HCT116 (cell line): ENCODE measurements around the gene LRFN2. TPM values are rescaled to one million over a fixed set of nuclear protein-coding genes. Genes with fewer than 3 reads are reported as not detected.

Source experiments
- ATAC-seq: fragments of 200-7000 bp; cut with Tn5 transposase; 2 replicates; pipeline ENCODE4 v1.9.1; 2020; ENCODE audit warnings: mild to moderate bottlenecking, moderate library complexity
- BruUV-seq: library from RNA; stranded (reverse); fragments of 400-500 nt; replicated peaks from 2 replicates; lab custom pipeline; 2021; lab: Mats Ljungman, UMichigan
- CTCF ChIA-PET: fragments of 300-600 bp; sonication (Branson Sonifier 250); formaldehyde crosslinking; loops from one replicate; lab custom pipeline; 2021; ENCODE audit warnings: antibody characterized with exemption; lab: Charles Lee
- POLR2A ChIA-PET: fragments of 300-600, 350-600 bp; sonication (Branson Sonifier 250); formaldehyde crosslinking; loops from one replicate; lab custom pipeline; 2021; ENCODE audit warnings: antibody characterized with exemption; lab: Charles Lee
- RAD21 ChIA-PET, 2 experiments: fragments of 300-600 bp; sonication (Branson Sonifier 250); formaldehyde crosslinking; loops; one replicate each; lab custom pipeline; 2023; ENCODE audit warnings: low total read pairs in 2 of 2; ENCODE audit not compliant: uncharacterized antibody in 2 of 2, unreplicated experiment in 2 of 2, low non-redundant PET in 1 of 2; lab: Charles Lee
- DNase-seq: peaks from one replicate; pipeline ENCODE4 v3.0.0-alpha.2; 2010; ENCODE audit warnings: low read depth, low spot score
- H2AFZ ChIP-seq: fragments of 200-600 bp; shearing (Covaris generic), sonication (generic); 2 replicates; pipeline ENCODE4 v1.6.1; 2017; ENCODE audit warnings: low read depth, mixed run types, mixed read lengths, antibody characterized with exemption, low read length; ENCODE audit not compliant: poor library complexity, severe bottlenecking
- H3K27ac ChIP-seq: 2 replicates; pipeline ENCODE4 v1.5.1; 2012; ENCODE audit warnings: low read depth, low read length
- H3K27me3 ChIP-seq: fragments of 200-600 bp; sonication (generic); 2 replicates; pipeline ENCODE4 v1.6.1; 2016; ENCODE audit warnings: mixed run types, low read length, mixed read lengths; ENCODE audit not compliant: insufficient read depth
- H3K36me3 ChIP-seq, 2 experiments: fragments of 200-500 bp in 1 of 2; fragments of 200-600 bp in 1 of 2; sonication (Bioruptor generic) in 1 of 2; sonication (generic) in 1 of 2; 2 replicates each; pipeline versions ENCODE4 v1.5.1 to v1.6.1; 2014 to 2016; ENCODE audit warnings: low read length in 2 of 2, inconsistent platforms in 1 of 2, mixed read lengths in 1 of 2, mixed run types in 1 of 2; ENCODE audit not compliant: insufficient read depth in 2 of 2, control insufficient read depth in 1 of 2
- H3K4me1 ChIP-seq, 2 experiments: fragments of 200-600 bp in 1 of 2; sonication (generic) in 1 of 2; 2 replicates each; pipeline versions ENCODE4 v1.5.1 to v1.6.1; 2012 to 2017; ENCODE audit warnings: low read length in 2 of 2, inconsistent platforms in 1 of 2, mild to moderate bottlenecking in 1 of 2, mixed read lengths in 1 of 2, mixed run types in 1 of 2, moderate library complexity in 1 of 2; ENCODE audit not compliant: insufficient read depth in 2 of 2, control insufficient read depth in 1 of 2
- H3K4me2 ChIP-seq: fragments of 200-600 bp; sonication (generic); 2 replicates; pipeline ENCODE4 v1.6.1; 2017; ENCODE audit warnings: mixed run types, low read length, mixed read lengths
- H3K4me3 ChIP-seq, 2 experiments: fragments of 200-600 bp in 1 of 2; sonication (generic) in 1 of 2; replicated peaks in 1 of 2; 2 replicates each; pipeline ENCODE4 v1.5.1; 2011 to 2016; ENCODE audit warnings: low read length in 2 of 2, control low read depth in 1 of 2, low read depth in 1 of 2, mild to moderate bottlenecking in 1 of 2, mixed read lengths in 1 of 2, mixed run types in 1 of 2
- H3K79me2 ChIP-seq: fragments of 200-600 bp; sonication (generic); 2 replicates; pipeline ENCODE4 v1.6.1; 2017; ENCODE audit warnings: mild to moderate bottlenecking, mixed run types, low read length, moderate library complexity, mixed read lengths; ENCODE audit not compliant: insufficient read depth
- H3K9ac ChIP-seq: fragments of 200-600 bp; sonication (generic); 2 replicates; pipeline ENCODE4 v1.6.1; 2016; ENCODE audit warnings: low read length, mixed read lengths
- H3K9me2 ChIP-seq: fragments of 200-600 bp; sonication (generic), shearing (Covaris generic); 2 replicates; pipeline ENCODE4 v1.6.1; 2017; ENCODE audit warnings: mixed run types, mild to moderate bottlenecking, moderate library complexity; ENCODE audit not compliant: insufficient read depth
- H3K9me3 ChIP-seq, 2 experiments: fragments of 200-500 bp in 1 of 2; fragments of 200-600 bp in 1 of 2; sonication (Bioruptor generic) in 1 of 2; sonication (generic) in 1 of 2; 2 replicates each; pipeline ENCODE4 v1.6.1; 2014 to 2017; ENCODE audit warnings: low read length in 2 of 2, mixed read lengths in 2 of 2, inconsistent platforms in 1 of 2, low read depth in 1 of 2, mild to moderate bottlenecking in 1 of 2, mixed run types in 1 of 2, moderate library complexity in 1 of 2; ENCODE audit not compliant: control insufficient read depth in 1 of 2, insufficient read depth in 1 of 2
- H4K20me1 ChIP-seq: fragments of 200-600 bp; sonication (generic), shearing (Covaris generic); 2 replicates; pipeline ENCODE4 v1.6.1; 2017; ENCODE audit warnings: mixed run types, mild to moderate bottlenecking, moderate library complexity; ENCODE audit not compliant: insufficient read depth
- CBX3 ChIP-seq: IDR thresholded peaks from 2 replicates; pipeline ENCODE4 v1.6.1; 2012; ENCODE audit warnings: low read depth
- EGR1 ChIP-seq: IDR thresholded peaks from 2 replicates; pipeline ENCODE4 v1.6.1; 2012; ENCODE audit warnings: low read depth
- EZH2 ChIP-seq: fragments of 200-600 bp; sonication (generic); IDR thresholded peaks from 2 replicates; pipeline ENCODE4 v1.6.1; 2017; ENCODE audit warnings: antibody characterized with exemption, mixed run types
- EZH2phosphoT487 ChIP-seq: fragments of 200-600 bp; IDR thresholded peaks from 2 replicates; pipeline ENCODE4 v1.6.1; 2018; ENCODE audit warnings: antibody characterized with exemption, borderline replicate concordance
- JUND ChIP-seq: IDR thresholded peaks from 2 replicates; pipeline ENCODE4 v1.6.1; 2012
- POLR2AphosphoS5 ChIP-seq: IDR thresholded peaks from 2 replicates; pipeline ENCODE4 v1.6.1; 2011; ENCODE audit warnings: mild to moderate bottlenecking, low read depth, low read length, moderate library complexity
- SP1 ChIP-seq: IDR thresholded peaks from 2 replicates; pipeline ENCODE4 v1.6.1; 2012; ENCODE audit warnings: low read depth
- YY1 ChIP-seq: IDR thresholded peaks from 2 replicates; pipeline ENCODE4 v1.6.1; 2011; ENCODE audit warnings: low read length, low read depth, moderate library complexity, mild to moderate bottlenecking; ENCODE audit not compliant: insufficient replicate concordance; ENCODE audit errors: extremely low read depth
- ZFX ChIP-seq: fragments of 450-650 bp; IDR thresholded peaks from 2 replicates; pipeline ENCODE4 v1.6.1; 2017
- ZNF274 ChIP-seq: fragments of 200-500 bp; sonication (Bioruptor generic); IDR thresholded peaks from 2 replicates; pipeline ENCODE4 v1.6.1; 2014; ENCODE audit warnings: mild to moderate bottlenecking, low read depth, low read length, inconsistent platforms
- intact Hi-C: fragments of 100-400 bp; cut with micrococcal nuclease; formaldehyde crosslinking; loops from 2 replicates; pipeline ENCODE4 v1.10.0; 2022
- total RNA-seq: library from RNA; stranded (reverse); gene quantifications from one replicate; pipeline ENCODE4 v1.2.1, GENCODE V29; 2021; ENCODE audit not compliant: unreplicated experiment
- TF ChIP-seq, protein P1 (sequence below): IDR thresholded peaks from 2 replicates; pipeline ENCODE4 v1.6.1; 2012
- TF ChIP-seq, protein P2 (sequence below): IDR thresholded peaks from 2 replicates; pipeline ENCODE4 v1.6.1; 2011; ENCODE audit warnings: mild to moderate bottlenecking, low read length, moderate library complexity; ENCODE audit not compliant: insufficient replicate concordance; ENCODE audit errors: extremely low read depth
- TF ChIP-seq, protein P3 (sequence below): IDR thresholded peaks from 2 replicates; pipeline ENCODE4 v1.6.1; 2012

Gene LRFN2
- total RNA-seq, 1 experiment from 2014 or later, result not detected

DNA sequence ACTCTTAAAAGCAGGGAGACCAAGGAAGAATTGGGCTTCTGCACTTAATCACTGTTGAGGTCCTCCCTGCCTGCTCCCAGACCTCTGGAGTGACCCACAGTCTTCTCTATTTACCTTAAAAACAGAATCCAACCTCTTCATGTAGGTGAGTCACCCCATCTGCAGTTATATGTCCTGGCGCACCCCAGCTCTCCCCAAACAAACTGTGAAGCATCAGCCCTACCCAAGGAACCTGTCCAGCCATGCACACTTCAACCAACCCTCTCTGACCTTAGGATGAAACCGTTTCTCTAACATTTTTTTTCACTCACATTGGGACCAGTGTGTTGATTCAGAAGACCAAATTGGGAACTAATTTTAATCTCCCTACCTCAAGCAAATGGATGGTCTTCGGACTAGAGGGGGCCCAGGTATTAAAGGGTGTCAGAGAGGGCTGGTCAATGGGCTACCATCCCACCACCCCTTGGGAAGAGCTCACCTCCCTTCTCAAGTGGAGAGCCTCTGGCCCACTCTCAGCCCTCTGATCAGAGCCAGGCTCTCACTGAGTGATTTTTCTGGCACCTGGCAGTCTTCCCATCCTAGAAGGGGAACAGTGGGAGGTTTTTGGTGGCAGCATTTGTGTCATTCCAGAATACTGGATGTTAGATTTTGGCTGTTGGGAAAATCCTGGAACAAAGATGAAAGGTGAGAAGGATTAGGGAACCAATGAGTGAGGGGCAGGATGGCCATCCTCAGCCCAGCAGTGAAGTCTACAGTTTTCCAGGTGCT is 203.6 kb downstream of the LRFN2 start (continued):
- no peak for TF ChIP-seq SP1
- TF ChIP-seq POLR2AphosphoS5, result no peak
- TF ChIP-seq, protein P1, sequence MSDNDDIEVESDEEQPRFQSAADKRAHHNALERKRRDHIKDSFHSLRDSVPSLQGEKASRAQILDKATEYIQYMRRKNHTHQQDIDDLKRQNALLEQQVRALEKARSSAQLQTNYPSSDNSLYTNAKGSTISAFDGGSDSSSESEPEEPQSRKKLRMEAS, result no peak
- TF ChIP-seq CBX3, result no peak

DNA sequence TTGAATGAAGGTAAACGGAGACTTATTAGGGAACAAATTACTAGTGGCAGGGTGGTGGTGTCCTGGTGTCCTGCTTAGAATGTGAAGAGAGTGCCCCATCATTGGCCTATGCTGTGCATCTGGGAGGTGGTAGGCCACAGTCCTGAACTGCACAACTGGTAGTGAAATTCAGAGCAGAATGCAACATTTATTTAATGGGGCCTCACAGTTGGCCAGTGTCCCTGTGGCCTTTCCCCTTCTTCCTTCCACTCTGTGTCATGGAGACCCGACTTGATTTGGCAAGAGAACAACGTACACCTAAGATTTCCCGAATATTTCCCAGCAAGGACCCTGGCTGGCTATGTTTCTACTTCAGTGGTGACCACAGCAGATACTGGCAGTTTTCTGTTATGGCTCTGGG is 206.9 kb downstream of the LRFN2 start:
- RAD21 ChIA-PET, result no interaction called here
- intact Hi-C loops, result no loop called here

More for the DNA sequence above, 206.9 kb downstream of the LRFN2 start:
- Histone ChIP-seq H3K9ac (no peak overlapping the region), H3K27ac (no peak overlapping the region), H2AFZ (no peak overlapping the region), H3K9me2 (no peaks in the 10 kb centered on the region), H3K36me3 (no peaks in the 10 kb centered on the region), H4K20me1 (no peaks in the 10 kb centered on the region), H3K4me2 (no peak overlapping the region), H3K4me3 (no peak overlapping the region), H3K79me2 (no peaks in the 10 kb centered on the region), H3K27me3 (peaks cover 20% of the 10 kb centered on the region), H3K9me3 (no peaks in the 10 kb centered on the region), H3K4me1 (no peaks in the 10 kb centered on the region)
- ChIA-PET POLR2A (no interaction called here), CTCF (no interaction called here)
- ATAC-seq (no peak), DNase-seq (no peak)
- TF ChIP-seq POLR2AphosphoS5, result no peak
- TF ChIP-seq ZFX, result no peak
- TF ChIP-seq SP1, result no peak
- no peak for TF ChIP-seq EZH2phosphoT487
- TF ChIP-seq EZH2, result no peak
- TF ChIP-seq JUND, result no peak
- no peak for TF ChIP-seq YY1
- TF ChIP-seq, protein P2, sequence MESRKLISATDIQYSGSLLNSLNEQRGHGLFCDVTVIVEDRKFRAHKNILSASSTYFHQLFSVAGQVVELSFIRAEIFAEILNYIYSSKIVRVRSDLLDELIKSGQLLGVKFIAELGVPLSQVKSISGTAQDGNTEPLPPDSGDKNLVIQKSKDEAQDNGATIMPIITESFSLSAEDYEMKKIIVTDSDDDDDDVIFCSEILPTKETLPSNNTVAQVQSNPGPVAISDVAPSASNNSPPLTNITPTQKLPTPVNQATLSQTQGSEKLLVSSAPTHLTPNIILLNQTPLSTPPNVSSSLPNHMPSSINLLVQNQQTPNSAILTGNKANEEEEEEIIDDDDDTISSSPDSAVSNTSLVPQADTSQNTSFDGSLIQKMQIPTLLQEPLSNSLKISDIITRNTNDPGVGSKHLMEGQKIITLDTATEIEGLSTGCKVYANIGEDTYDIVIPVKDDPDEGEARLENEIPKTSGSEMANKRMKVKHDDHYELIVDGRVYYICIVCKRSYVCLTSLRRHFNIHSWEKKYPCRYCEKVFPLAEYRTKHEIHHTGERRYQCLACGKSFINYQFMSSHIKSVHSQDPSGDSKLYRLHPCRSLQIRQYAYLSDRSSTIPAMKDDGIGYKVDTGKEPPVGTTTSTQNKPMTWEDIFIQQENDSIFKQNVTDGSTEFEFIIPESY, result no peak
- TF ChIP-seq ZNF274, result no peak
- TF ChIP-seq, protein P3, sequence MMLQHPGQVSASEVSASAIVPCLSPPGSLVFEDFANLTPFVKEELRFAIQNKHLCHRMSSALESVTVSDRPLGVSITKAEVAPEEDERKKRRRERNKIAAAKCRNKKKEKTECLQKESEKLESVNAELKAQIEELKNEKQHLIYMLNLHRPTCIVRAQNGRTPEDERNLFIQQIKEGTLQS, result no peak
- TF ChIP-seq EGR1, result no peak
- no TSS peak for BruUV-seq
